ENCODE results near the gene AGPAT2.

GRCh38 chr9:136726118-136726517 is 38.9 kb upstream of the AGPAT2 start:
- TF ChIP-seq CTCF (IDR thresholded peaks at IDR 0.05): no peak
- TF ChIP-seq POLR2A (IDR thresholded peaks at IDR 0.05): no peak

Data from body of pancreas (tissue), 4 donors.